Measurements from ENCODE around the gene RYR2.

The RYR2 gene

DNA sequence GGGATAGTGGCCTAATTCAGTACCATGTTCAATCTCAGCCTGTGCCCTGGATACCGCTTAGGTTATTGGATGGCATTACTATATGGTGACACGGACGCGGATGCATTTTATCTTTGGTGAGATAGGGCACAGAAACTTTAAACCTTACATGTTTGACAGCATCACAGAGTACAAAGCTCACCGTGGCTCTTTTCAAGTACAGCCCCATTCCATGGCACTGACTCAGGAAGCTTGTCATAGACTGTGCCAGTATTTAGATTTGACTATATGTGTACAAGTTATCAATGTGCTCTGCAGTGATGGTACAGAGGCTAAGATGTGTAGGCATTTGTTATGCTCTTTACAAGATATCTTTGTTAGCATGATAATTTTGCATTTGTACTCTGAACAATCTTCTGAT, 169.0 kb downstream of the RYR2 start:
- POLR2A ChIA-PET = no interaction called here
- DNase-seq (ENCODE audit: extremely low spot score) = no peak
- TF ChIP-seq, protein P1, sequence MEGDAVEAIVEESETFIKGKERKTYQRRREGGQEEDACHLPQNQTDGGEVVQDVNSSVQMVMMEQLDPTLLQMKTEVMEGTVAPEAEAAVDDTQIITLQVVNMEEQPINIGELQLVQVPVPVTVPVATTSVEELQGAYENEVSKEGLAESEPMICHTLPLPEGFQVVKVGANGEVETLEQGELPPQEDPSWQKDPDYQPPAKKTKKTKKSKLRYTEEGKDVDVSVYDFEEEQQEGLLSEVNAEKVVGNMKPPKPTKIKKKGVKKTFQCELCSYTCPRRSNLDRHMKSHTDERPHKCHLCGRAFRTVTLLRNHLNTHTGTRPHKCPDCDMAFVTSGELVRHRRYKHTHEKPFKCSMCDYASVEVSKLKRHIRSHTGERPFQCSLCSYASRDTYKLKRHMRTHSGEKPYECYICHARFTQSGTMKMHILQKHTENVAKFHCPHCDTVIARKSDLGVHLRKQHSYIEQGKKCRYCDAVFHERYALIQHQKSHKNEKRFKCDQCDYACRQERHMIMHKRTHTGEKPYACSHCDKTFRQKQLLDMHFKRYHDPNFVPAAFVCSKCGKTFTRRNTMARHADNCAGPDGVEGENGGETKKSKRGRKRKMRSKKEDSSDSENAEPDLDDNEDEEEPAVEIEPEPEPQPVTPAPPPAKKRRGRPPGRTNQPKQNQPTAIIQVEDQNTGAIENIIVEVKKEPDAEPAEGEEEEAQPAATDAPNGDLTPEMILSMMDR (IDR thresholded peaks at IDR 0.05; ENCODE audit: control extremely low read depth, extremely low read depth, low read depth, missing control alignments) = no peak
- CTCF ChIA-PET = interaction anchor here (1.1 to 1.8 kb wide), 2 partner anchors 9 to 11 kb away, joined by 3 to 5 read pairs; no protein-coding TSS in a partner anchor

DNA sequence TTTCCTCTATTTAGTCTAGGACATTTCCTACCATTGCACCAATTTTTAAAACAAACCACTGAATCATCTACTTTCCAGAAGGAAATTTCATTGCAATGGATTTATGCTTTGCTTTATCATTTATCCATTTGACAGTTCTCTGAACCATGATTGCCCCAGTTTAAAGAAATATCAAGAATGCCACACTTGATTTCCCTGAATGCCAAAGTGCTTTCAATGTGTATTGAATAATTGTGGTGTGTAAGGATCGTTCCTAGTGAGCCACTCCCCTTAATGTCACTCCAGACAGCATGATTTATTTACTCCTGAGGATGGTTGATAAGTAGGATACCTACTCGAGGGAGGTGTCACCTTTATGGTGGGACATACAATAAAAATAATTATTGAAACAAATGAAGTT, 169.6 kb downstream of the RYR2 start:
- TF ChIP-seq, protein P1 (IDR thresholded peaks at IDR 0.05; ENCODE audit: control extremely low read depth, extremely low read depth, low read depth, missing control alignments) = no peak
- POLR2A ChIA-PET = no interaction called here
- CTCF ChIA-PET = interaction anchor here (1.1 to 1.8 kb wide), 2 partner anchors 8 to 10 kb away, joined by 3 to 5 read pairs; no protein-coding TSS in a partner anchor
- no peak for DNase-seq (ENCODE audit: extremely low spot score)

DNA sequence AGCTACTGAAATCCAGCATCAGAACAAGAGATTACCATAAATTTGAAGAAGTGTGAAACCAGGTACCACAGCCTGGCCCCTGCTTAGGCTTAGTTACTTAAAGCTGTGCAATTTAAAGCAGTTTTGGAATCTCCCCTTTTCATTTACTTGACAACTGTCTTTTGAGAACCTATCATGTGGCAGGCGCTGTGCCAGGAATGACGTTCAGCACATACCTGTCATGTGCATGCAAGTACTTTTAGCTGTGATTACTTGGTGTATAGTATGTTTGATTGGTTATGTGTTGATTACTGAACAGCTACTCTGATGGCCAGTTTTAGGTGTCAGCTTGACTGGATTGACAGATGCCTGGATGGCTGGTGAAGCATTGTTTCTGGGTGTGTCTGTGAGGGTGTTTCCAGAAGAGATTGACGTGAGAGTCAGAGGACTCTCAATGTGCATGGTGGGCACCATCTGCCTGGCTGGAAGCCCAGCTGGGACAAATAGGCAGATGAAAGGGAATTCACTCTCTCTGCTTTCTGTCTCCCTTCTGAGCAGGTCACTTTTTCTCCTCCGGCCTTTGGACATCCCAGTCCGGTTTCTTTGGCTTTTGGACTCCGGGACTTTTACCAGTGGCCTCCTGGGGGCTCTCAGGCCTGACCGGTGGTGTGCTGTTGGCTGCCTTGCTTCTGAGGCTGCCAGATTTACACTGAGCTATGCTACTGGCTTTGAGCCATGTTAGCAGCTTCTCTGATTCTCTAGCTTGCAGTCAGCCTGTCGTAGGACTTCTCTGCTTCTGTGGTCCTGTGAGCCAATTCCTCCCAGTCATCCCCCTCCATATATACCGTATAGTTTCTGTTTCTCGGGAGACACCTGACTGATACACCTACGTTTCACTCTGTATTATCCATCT, 178.0 kb downstream of the RYR2 start:
- POLR2A ChIA-PET = no interaction called here
- CTCF ChIA-PET = interaction anchor here (1.0 to 1.6 kb wide), 3 partner anchors 9 to 79 kb away, joined by 3 read pairs; no protein-coding TSS in a partner anchor

DNA sequence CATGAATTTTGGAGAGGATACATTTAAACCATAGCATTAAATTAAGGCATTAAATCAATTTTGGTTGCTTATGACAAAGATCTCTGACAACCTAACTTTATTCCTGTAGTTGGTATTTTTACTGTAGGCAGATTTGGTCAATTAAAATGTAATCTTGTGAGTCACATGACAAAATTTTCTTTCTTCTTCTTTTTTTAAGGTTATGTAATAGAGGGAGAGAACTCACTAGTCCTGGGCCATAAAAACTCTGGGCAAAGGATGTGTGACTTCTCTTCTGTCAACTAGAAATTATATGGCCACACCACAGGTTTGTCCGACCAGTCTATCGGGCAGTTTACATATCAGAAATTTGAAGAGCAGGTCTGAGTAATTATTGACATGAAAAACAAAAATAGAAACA, 181.4 kb downstream of the RYR2 start:
- POLR2A ChIA-PET = no interaction called here
- CTCF ChIA-PET = no interaction called here
- no peak for DNase-seq (ENCODE audit: extremely low spot score)
- TF ChIP-seq, protein P1 (IDR thresholded peaks at IDR 0.05; ENCODE audit: control extremely low read depth, extremely low read depth, low read depth, missing control alignments) = no peak

More for the DNA sequence above, 178.0 kb downstream of the RYR2 start:
- no peak for DNase-seq (ENCODE audit: extremely low spot score)
- TF ChIP-seq, protein P1 (IDR thresholded peaks at IDR 0.05; ENCODE audit: control extremely low read depth, extremely low read depth, low read depth, missing control alignments) = no peak

- ChIA-PET POLR2A (no interaction called here), CTCF (no interaction called here)
- TF ChIP-seq, protein P1 (IDR thresholded peaks at IDR 0.05; ENCODE audit: control extremely low read depth, extremely low read depth, low read depth, missing control alignments) = no peak
- DNase-seq (ENCODE audit: extremely low spot score) = no peak
Observed at GRCh38 chr1:237226177-237226944, 184.4 kb downstream of the RYR2 start.

DNA sequence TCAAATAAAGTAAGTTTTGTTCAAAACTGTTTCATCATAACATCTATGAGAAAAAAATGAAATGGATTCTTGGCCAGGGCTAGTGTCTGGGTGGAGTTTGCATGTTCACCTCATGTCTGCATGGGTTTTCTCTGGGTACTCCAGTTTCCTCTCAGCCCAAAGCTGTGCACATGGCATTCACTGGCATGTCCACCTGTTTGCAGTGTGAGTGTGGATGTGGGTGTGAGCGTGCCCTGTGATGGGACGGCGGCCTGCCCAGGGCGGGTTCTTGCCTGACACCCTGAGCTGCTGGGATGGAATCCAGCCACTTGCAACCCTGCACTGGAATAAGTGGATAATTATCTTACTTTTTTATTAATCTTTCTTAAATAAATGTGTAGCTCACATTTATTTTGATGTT, 185.5 kb downstream of the RYR2 start:
- POLR2A ChIA-PET = no interaction called here
- no peak for DNase-seq (ENCODE audit: extremely low spot score)
- TF ChIP-seq, protein P1 (IDR thresholded peaks at IDR 0.05; ENCODE audit: control extremely low read depth, extremely low read depth, low read depth, missing control alignments) = no peak
- CTCF ChIA-PET = interaction anchor here (2.0 kb wide), 1 partner anchor 9 kb away, joined by 6 read pairs; no protein-coding TSS in a partner anchor

All from GM10248 (cell line).